Transverse colon (tissue), 4 donors: ENCODE results near the gene PALB2. TPM values are rescaled to one million over a fixed set of nuclear protein-coding genes. Genes with fewer than 3 reads are reported as not detected.
A peak's percentile ranks its signal among the peaks of the same experiment; 100 is the strongest.
"Not testable (repeated sequence)": the region's sequence is repeated elsewhere in the genome, so short reads cannot be mapped to it uniquely, and the experiment has no call there.

Experiments used
- DNase-seq: peaks from one replicate; pipeline ENCODE4 v3.0.0-alpha.2; 2019
- H3K27ac ChIP-seq, 4 donors: fragments of 200-600 bp; sonication (generic); 2 replicates each; pipeline ENCODE4 v1.5.1; 2016 to 2018; ENCODE audit warnings: inconsistent platforms in 4 of 4
- H3K27me3 ChIP-seq: fragments of 200-600 bp; sonication (generic); 2 replicates; pipeline ENCODE4 v1.5.1; 2017; ENCODE audit warnings: inconsistent platforms
- H3K36me3 ChIP-seq, 4 donors: fragments of 200-600 bp; sonication (generic); 2 replicates each; pipeline ENCODE4 v1.5.1; 2017 to 2019; ENCODE audit warnings: inconsistent platforms in 4 of 4
- H3K4me1 ChIP-seq, 4 donors: fragments of 200-600 bp; sonication (generic); 2 replicates each; pipeline ENCODE4 v1.5.1; 2017 to 2020; ENCODE audit warnings: inconsistent platforms in 4 of 4
- H3K4me3 ChIP-seq, 4 donors: fragments of 200-600 bp; sonication (generic); 1 replicate in 1 of 4; 2 replicates in 3 of 4; pipeline versions ENCODE4 v1.5.1 to v1.6.1; 2017 to 2019; ENCODE audit warnings: inconsistent platforms in 4 of 4
- H3K9me3 ChIP-seq, 2 donors: fragments of 200-600 bp; sonication (generic); 2 replicates each; pipeline ENCODE4 v1.5.1; 2017 to 2019; ENCODE audit warnings: inconsistent platforms in 2 of 2
- CTCF ChIP-seq, 5 experiments: fragments of 200-600 bp in 3 of 5; fragments of 450-650 bp in 2 of 5; sonication (generic) in 3 of 5; IDR thresholded peaks; 1 replicate in 2 of 5; 2 replicates in 3 of 5; pipeline ENCODE4 v1.5.1; 2016 to 2017; ENCODE audit warnings: antibody characterized with exemption in 5 of 5, inconsistent platforms in 3 of 5, mild to moderate bottlenecking in 2 of 5, moderate library complexity in 1 of 5
- EP300 ChIP-seq: sonication (generic); formaldehyde crosslinking; IDR thresholded peaks from one replicate; pipeline ENCODE4 v1.6.1; 2017; ENCODE audit warnings: antibody characterized with exemption, low read depth
- POLR2A ChIP-seq: fragments of 450-650 bp; IDR thresholded peaks from one replicate; pipeline ENCODE4 v1.6.1; 2016; ENCODE audit warnings: antibody characterized with exemption, mild to moderate bottlenecking, moderate library complexity
- POLR2AphosphoS5 ChIP-seq, 3 donors: sonication (generic); formaldehyde crosslinking; IDR thresholded peaks; one replicate each; pipeline ENCODE4 v1.6.1; 2016; ENCODE audit warnings: antibody characterized with exemption in 3 of 3
- WGBS, 2 donors: methylation state at CpG; one replicate each; pipeline ENCODE4 v1.1.5; 2018; ENCODE audit warnings: low coverage in 1 of 2; 5-methylcytosine and 5-hydroxymethylcytosine counted together
- in situ Hi-C, 4 donors: fragments of 200-750 bp; cut with MboI; loops; one replicate each; pipeline versions ENCODE4 v1.15.0 to v1.15.1; 2017; ENCODE audit warnings: low sequenced_read_pairs in 3 of 4, low pct_ligation_motif_present in 1 of 4, low pct_unique_long_range_greater_than_20kb in 1 of 4
- intact Hi-C: fragments of 100-400 bp; cut with DNase I; formaldehyde crosslinking; loops from one replicate; pipeline ENCODE4 v1.15.1; 2023; ENCODE audit warnings: low total_unique reads
- total RNA-seq, 4 donors: library from RNA; depleted of rRNA; stranded (reverse); fragments of >200 nt; gene quantifications; one replicate each; pipeline ENCODE4 v1.1.0, GENCODE V29; 2016

PALB2 gene
- total RNA-seq, 4 donors from 2014 or later: 1.4 to 10.6 (median 8.0) TPM

DNA sequence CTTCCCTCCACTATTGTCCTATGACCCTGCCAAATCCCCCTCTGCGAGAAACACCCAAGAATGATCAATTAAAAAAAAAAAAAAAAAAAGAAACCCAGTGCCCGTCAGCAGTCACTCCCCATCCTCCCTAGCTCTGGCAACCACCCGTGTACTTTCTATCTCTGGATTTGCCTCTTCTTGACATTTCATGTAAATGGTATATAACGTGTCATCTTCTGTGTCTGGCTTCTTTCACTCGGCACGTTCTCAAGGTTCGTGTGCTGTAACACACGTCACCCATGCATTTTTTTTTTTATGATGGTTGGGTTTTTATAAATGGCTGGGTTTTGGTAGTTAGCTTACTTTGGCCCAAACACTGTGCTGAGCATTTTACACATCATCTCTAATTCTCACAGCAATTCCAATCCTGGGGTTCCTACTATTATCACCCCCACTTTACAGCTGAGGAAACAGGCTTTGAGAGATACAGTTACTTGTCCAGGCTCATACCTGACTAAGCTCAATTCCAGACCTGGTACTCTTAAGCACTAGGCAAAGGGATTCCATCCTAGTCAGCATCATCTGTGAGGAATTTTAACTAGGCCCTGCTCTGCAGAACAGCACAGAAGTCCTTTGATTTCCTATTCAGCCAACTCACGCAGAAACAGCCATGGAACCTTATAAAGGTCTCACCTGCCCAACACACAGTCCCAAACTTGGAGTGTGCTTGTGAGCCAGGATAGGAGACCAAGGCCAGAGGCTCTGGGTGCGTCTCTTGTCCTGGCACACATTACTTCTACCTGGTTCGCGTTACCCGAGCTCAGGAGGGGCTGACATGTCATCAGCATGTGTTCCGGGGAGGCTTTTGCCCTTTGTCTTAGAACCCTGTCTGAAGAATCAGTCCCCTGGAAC lies 56.7 kb downstream of the PALB2 start:
- Histone ChIP-seq H3K27ac (peak overlapping the region in 2 of 4 donors; percentile 5 to 46), H3K27me3 (no peaks in the 10 kb centered on the region), H3K9me3 (no peaks in the 10 kb centered on the region), H3K4me1 (no peaks in the 10 kb centered on the region), H3K4me3 (no peak overlapping the region), H3K36me3 (peaks cover 0 to 42% (median 20%) of the 10 kb centered on the region in 4 donors)
- intact Hi-C loops (no loop called here), in situ Hi-C loops (no loop called here)
- peak in 2 of 3 donors; percentile 42 to 54 for TF ChIP-seq POLR2AphosphoS5 (IDR thresholded peaks at IDR 0.05)
- no peak for TF ChIP-seq POLR2A
- no peak for TF ChIP-seq CTCF (IDR thresholded peaks at IDR 0.05)
- no peak for TF ChIP-seq EP300
- no peak for DNase-seq
- 82 to 87% methylated on average over 4 to 14 of the region's 14 CpGs for WGBS, 2 donors

GRCh38 chr16:23583271-23583670 lies 57.8 kb downstream of the PALB2 start:
- peaks cover 0 to 39% (median 16%) of the 10 kb centered on the region in 4 donors for H3K36me3 ChIP-seq
- not testable (repeated sequence) for H3K27me3 ChIP-seq

DNA sequence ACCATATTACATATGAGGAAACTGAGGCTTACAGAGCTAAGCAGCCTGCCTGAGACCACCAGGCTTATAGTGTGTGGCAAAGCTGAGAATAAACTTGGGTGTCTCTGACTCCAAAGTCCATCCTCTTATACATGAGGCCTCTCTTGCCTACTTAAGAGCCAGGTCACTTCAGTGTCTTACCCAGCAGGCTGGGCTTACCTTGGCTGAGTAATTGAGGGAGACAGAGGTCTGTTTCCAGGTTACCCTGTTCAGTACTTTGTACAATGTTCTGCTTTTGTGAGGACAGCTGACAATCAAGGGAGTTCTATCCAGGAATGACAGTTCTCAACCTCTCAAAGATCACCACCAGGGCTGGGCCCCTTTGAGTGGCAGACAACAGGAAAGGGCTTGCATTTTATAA lies 59.3 kb downstream of the PALB2 start:
- no peaks in the 10 kb centered on the region for H3K27me3 ChIP-seq
- H3K9me3 ChIP-seq: no peaks in the 10 kb centered on the region
- TF ChIP-seq CTCF (IDR thresholded peaks at IDR 0.05) (no peak), POLR2A (no peak), EP300 (no peak), POLR2AphosphoS5 (IDR thresholded peaks at IDR 0.05) (no peak)
- H3K4me3 ChIP-seq: no peak overlapping the region
- peaks cover 0 to 36% (median 16%) of the 10 kb centered on the region in 4 donors for H3K36me3 ChIP-seq
- no peak for DNase-seq
- intact Hi-C loops: no loop called here
- no peaks in the 10 kb centered on the region for H3K4me1 ChIP-seq
- in situ Hi-C loops: no loop called here
- H3K27ac ChIP-seq: no peak overlapping the region

More at GRCh38 chr16:23583271-23583670, 57.8 kb downstream of the PALB2 start:
- WGBS, 2 donors: 92% methylated on average over 11 of the region's 30 CpGs; no CpG with 5 or more reads in 1 of the 2 donors
- H3K4me1 ChIP-seq, in situ Hi-C loops, H3K27ac ChIP-seq, H3K9me3 ChIP-seq, intact Hi-C loops, DNase-seq, H3K4me3 ChIP-seq: not testable (repeated sequence)

GRCh38 chr16:23580391-23580790 lies 60.7 kb downstream of the PALB2 start:
- no peak for DNase-seq
- Histone ChIP-seq H3K4me3 (no peak overlapping the region), H3K4me1 (no peaks in the 10 kb centered on the region), H3K9me3 (no peaks in the 10 kb centered on the region), H3K27me3 (no peaks in the 10 kb centered on the region), H3K27ac (no peak overlapping the region), H3K36me3 (peaks cover 0 to 34% (median 14%) of the 10 kb centered on the region in 4 donors)
- intact Hi-C loops (no loop called here), in situ Hi-C loops (no loop called here)
- no peak for TF ChIP-seq POLR2AphosphoS5 (IDR thresholded peaks at IDR 0.05)
- no peak for TF ChIP-seq EP300
- TF ChIP-seq POLR2A: no peak
- no peak for TF ChIP-seq CTCF (IDR thresholded peaks at IDR 0.05)
